Liver (tissue), 3 donors: ENCODE measurements around the gene TSHZ3.

Source experiments
- JUND ChIP-seq, 2 donors: IDR thresholded peaks; 2 replicates each; pipeline ENCODE4 v1.6.1; 2016; ENCODE audit warnings: antibody characterized with exemption in 2 of 2
- SP1 ChIP-seq: IDR thresholded peaks from 2 replicates; pipeline ENCODE4 v1.6.1; 2018; ENCODE audit warnings: antibody characterized with exemption, mild to moderate bottlenecking
- TAF1 ChIP-seq: conservative IDR thresholded peaks from 2 replicates; pipeline ENCODE4 v1.6.1; 2016; ENCODE audit warnings: antibody characterized with exemption, mild to moderate bottlenecking
- TF ChIP-seq, protein P1 (sequence below): fragments of 150-350 bp; IDR thresholded peaks from 2 replicates; pipeline ENCODE4 v1.5.1; 2017; ENCODE audit warnings: improper control_type of control experiment, low read depth, low read length; ENCODE audit not compliant: missing input control
- TF ChIP-seq, protein P2 (sequence below): IDR thresholded peaks from 2 replicates; pipeline ENCODE4 v1.6.1; 2016; ENCODE audit warnings: antibody characterized with exemption, mild to moderate bottlenecking
- TF ChIP-seq, protein P3 (sequence below): IDR thresholded peaks from 2 replicates; pipeline ENCODE4 v1.6.1; 2016; ENCODE audit warnings: antibody characterized with exemption
- donor health status: healthy.
- donor health status: healthy.

DNA sequence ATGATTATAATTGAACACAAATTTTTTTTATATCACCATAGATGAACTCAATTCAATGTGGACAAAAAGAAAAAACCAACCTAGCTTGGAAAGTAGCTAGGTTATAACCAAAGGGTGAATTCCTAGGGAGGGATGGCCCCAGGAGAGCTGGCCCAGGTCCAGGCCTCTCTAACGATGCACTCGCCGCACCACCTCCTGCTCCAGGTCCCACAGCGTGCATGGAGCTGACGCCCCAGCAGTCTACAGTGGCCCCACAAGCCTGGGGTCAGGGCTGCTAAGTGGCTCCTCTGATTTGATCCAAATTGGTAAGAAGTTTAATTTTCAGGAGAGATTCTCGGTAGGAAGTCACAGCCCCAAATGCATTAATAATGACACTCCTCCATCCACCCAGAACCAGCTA, 48.8 kb downstream of the TSHZ3 start:
- TF ChIP-seq, protein P1, sequence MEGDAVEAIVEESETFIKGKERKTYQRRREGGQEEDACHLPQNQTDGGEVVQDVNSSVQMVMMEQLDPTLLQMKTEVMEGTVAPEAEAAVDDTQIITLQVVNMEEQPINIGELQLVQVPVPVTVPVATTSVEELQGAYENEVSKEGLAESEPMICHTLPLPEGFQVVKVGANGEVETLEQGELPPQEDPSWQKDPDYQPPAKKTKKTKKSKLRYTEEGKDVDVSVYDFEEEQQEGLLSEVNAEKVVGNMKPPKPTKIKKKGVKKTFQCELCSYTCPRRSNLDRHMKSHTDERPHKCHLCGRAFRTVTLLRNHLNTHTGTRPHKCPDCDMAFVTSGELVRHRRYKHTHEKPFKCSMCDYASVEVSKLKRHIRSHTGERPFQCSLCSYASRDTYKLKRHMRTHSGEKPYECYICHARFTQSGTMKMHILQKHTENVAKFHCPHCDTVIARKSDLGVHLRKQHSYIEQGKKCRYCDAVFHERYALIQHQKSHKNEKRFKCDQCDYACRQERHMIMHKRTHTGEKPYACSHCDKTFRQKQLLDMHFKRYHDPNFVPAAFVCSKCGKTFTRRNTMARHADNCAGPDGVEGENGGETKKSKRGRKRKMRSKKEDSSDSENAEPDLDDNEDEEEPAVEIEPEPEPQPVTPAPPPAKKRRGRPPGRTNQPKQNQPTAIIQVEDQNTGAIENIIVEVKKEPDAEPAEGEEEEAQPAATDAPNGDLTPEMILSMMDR, result no peak
- TF ChIP-seq, protein P2, sequence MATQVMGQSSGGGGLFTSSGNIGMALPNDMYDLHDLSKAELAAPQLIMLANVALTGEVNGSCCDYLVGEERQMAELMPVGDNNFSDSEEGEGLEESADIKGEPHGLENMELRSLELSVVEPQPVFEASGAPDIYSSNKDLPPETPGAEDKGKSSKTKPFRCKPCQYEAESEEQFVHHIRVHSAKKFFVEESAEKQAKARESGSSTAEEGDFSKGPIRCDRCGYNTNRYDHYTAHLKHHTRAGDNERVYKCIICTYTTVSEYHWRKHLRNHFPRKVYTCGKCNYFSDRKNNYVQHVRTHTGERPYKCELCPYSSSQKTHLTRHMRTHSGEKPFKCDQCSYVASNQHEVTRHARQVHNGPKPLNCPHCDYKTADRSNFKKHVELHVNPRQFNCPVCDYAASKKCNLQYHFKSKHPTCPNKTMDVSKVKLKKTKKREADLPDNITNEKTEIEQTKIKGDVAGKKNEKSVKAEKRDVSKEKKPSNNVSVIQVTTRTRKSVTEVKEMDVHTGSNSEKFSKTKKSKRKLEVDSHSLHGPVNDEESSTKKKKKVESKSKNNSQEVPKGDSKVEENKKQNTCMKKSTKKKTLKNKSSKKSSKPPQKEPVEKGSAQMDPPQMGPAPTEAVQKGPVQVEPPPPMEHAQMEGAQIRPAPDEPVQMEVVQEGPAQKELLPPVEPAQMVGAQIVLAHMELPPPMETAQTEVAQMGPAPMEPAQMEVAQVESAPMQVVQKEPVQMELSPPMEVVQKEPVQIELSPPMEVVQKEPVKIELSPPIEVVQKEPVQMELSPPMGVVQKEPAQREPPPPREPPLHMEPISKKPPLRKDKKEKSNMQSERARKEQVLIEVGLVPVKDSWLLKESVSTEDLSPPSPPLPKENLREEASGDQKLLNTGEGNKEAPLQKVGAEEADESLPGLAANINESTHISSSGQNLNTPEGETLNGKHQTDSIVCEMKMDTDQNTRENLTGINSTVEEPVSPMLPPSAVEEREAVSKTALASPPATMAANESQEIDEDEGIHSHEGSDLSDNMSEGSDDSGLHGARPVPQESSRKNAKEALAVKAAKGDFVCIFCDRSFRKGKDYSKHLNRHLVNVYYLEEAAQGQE, result no peak
- no peak for TF ChIP-seq JUND (IDR thresholded peaks at IDR 0.05)
- no peak for TF ChIP-seq TAF1
- TF ChIP-seq SP1, result no peak
- TF ChIP-seq, protein P3, sequence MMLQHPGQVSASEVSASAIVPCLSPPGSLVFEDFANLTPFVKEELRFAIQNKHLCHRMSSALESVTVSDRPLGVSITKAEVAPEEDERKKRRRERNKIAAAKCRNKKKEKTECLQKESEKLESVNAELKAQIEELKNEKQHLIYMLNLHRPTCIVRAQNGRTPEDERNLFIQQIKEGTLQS, result no peak
